ENCODE measurements around the gene SLC47A1. TPM values are rescaled to one million over a fixed set of nuclear protein-coding genes. Genes with fewer than 3 reads are reported as not detected.

Gene SLC47A1
- total and polyA plus RNA-seq, 8 donors: 0.25 to 1.3 (median 0.81) TPM; not detected in 2

DNA sequence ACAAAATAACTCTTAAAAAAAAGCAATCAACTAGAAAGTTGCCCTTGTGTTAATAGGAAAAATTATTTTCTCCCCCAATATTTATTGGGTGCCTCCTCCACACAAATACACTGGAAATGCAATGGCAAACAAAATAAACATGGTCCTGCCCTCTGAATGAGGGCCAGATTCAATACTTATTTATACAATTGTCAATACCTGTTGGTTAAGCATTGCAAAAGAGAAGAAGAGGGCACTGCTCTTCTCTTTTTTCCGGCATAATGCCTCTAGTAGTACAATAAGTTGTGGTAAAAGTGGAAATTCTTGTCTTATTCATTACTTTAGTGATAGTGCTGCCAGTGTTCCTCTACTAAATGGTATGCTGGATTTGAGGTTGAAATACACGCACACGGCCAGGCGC is 92.4 kb downstream of the SLC47A1 start:
- intact Hi-C loops (cut with DNase I; ENCODE audit: low total_unique reads): no loop called here
- no peaks in the 10 kb centered on the region for H3K4me1 ChIP-seq
- 96 to 100% (median 98%) methylated on average over 4 of the region's 4 CpGs for WGBS, 5 donors
- DNase-seq: no peak
- no peaks in the 10 kb centered on the region for H3K27me3 ChIP-seq
- peaks cover 0 to 15% (median 3%) of the 10 kb centered on the region in 4 donors for H3K9me3 ChIP-seq
- no peak overlapping the region for H3K27ac ChIP-seq
- H3K36me3 ChIP-seq: no peaks in the 10 kb centered on the region
- TF ChIP-seq POLR2A (IDR thresholded peaks at IDR 0.05): no peak
- no peak for TF ChIP-seq POLR2AphosphoS5 (IDR thresholded peaks at IDR 0.05)
- no peak for TF ChIP-seq EP300 (IDR thresholded peaks at IDR 0.05)
- TF ChIP-seq, protein P1, sequence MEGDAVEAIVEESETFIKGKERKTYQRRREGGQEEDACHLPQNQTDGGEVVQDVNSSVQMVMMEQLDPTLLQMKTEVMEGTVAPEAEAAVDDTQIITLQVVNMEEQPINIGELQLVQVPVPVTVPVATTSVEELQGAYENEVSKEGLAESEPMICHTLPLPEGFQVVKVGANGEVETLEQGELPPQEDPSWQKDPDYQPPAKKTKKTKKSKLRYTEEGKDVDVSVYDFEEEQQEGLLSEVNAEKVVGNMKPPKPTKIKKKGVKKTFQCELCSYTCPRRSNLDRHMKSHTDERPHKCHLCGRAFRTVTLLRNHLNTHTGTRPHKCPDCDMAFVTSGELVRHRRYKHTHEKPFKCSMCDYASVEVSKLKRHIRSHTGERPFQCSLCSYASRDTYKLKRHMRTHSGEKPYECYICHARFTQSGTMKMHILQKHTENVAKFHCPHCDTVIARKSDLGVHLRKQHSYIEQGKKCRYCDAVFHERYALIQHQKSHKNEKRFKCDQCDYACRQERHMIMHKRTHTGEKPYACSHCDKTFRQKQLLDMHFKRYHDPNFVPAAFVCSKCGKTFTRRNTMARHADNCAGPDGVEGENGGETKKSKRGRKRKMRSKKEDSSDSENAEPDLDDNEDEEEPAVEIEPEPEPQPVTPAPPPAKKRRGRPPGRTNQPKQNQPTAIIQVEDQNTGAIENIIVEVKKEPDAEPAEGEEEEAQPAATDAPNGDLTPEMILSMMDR (IDR thresholded peaks at IDR 0.05): no peak
- no peak overlapping the region for H3K4me3 ChIP-seq

Small RNAs within 50 kb of the gene (small RNA-seq; reads per million reads assigned to genes)
- gene AC025627.2: 0 reads per million in 4 donors
- gene NMTRQ-TTG12-1: 0 reads per million in 4 donors

Other genes with a start within 250 kb of the SLC47A1 start
- gene B9D1, start 171.1 kb upstream of the SLC47A1 start, total RNA-seq: 10 to 100 TPM in 3 of 5 donors, not detected in 2; 10.9 to 22.8 (median 21.3) TPM
- gene B9D1, start 171.1 kb upstream of the SLC47A1 start, polyA plus RNA-seq: 10 to 100 TPM; 10.9 to 18.4 (median 15.1) TPM
- 100 to 1,000 TPM in 2 of 5 donors, 10 to 100 TPM in 3; 24.0 to 221 (median 40.2) TPM for gene MAPK7, start 155.4 kb upstream of the SLC47A1 start, total RNA-seq
- 10 to 100 TPM; 10.3 to 13.4 (median 11.3) TPM for gene MAPK7, start 155.4 kb upstream of the SLC47A1 start, polyA plus RNA-seq
- 100 to 1,000 TPM in 2 of 5 donors, 10 to 100 TPM in 3; 29.3 to 125 (median 80.5) TPM for gene MFAP4, start 146.7 kb upstream of the SLC47A1 start, total RNA-seq
- gene MFAP4, start 146.7 kb upstream of the SLC47A1 start, polyA plus RNA-seq: 10 to 100 TPM; 44.0 to 56.4 (median 47.7) TPM
- 1 to 10 TPM in 2 of 5 donors, under 1 TPM in 1, not detected in 2; 0.45 to 4.4 (median 1.7) TPM for gene RNF112, start 122.6 kb upstream of the SLC47A1 start, total RNA-seq
- gene RNF112, start 122.6 kb upstream of the SLC47A1 start, polyA plus RNA-seq: 1 to 10 TPM; 2.1 to 5.0 (median 2.2) TPM
- gene ALDH3A2, start 114.9 kb downstream of the SLC47A1 start, total RNA-seq: 100 to 1,000 TPM in 4 of 5 donors, 10 to 100 TPM in 1; 51.0 to 236 (median 156) TPM
- 100 to 1,000 TPM in 1 of 3 donors, 10 to 100 TPM in 2; 26.8 to 107 (median 83.7) TPM for gene ALDH3A2, start 114.9 kb downstream of the SLC47A1 start, polyA plus RNA-seq
- not detected for gene SLC47A2, start 182.7 kb downstream of the SLC47A1 start, total RNA-seq
- gene SLC47A2, start 182.7 kb downstream of the SLC47A1 start, polyA plus RNA-seq: under 1 TPM in 1 of 3 donors, not detected in 2; 0.78 TPM
- 100 to 1,000 TPM in 3 of 5 donors, 10 to 100 TPM in 1, 1 to 10 TPM in 1; 5.8 to 689 (median 187) TPM for gene ALDH3A1, start 214.4 kb downstream of the SLC47A1 start, total RNA-seq
- 100 to 1,000 TPM in 2 of 3 donors, 10 to 100 TPM in 1; 31.0 to 332 (median 102) TPM for gene ALDH3A1, start 214.4 kb downstream of the SLC47A1 start, polyA plus RNA-seq

All from stomach (tissue), 9 donors.